Non-pigmented ciliary epithelial cell (primary cell): Measurements from ENCODE around the gene NR1H2.

Source experiments
- DNase-seq: peaks from one replicate; pipeline ENCODE4 v3.0.0-alpha.2; 2010; ENCODE audit warnings: low read depth

Gene NR1H2

DNA sequence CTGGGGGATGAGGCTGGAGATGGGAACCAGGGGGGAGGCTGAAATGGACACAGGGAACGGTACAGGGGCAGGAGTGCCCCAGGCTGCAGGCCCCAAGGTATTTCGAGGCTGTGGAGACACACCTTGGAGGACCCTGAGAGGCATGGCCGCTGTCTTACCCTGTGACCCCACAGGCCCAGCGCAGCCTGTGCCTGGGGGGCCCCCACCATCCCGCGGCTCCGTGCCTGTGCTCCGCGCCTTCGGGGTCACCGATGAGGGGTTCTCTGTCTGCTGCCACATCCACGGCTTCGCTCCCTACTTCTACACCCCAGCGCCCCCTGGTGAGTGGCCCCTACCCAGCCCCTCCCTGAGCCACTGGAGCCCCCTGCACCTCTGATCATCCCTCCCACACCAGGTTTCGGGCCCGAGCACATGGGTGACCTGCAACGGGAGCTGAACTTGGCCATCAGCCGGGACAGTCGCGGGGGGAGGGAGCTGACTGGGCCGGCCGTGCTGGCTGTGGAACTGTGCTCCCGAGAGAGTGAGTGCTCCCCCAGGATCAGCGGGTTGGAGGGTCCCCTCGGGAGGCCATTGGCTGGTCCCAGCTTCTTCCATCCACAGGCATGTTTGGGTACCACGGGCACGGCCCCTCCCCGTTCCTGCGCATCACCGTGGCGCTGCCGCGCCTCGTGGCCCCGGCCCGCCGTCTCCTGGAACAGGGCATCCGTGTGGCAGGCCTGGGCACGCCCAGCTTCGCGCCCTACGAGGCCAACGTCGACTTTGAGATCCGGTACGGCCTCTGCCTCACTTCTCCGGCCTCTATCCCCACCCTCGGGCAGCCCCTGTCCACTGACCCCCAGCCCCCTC is 25.6 kb downstream of the NR1H2 start:
- no peak for DNase-seq

GRCh38 chr19:50402544-50403301 is 26.5 kb downstream of the NR1H2 start:
- no peak for DNase-seq

DNA sequence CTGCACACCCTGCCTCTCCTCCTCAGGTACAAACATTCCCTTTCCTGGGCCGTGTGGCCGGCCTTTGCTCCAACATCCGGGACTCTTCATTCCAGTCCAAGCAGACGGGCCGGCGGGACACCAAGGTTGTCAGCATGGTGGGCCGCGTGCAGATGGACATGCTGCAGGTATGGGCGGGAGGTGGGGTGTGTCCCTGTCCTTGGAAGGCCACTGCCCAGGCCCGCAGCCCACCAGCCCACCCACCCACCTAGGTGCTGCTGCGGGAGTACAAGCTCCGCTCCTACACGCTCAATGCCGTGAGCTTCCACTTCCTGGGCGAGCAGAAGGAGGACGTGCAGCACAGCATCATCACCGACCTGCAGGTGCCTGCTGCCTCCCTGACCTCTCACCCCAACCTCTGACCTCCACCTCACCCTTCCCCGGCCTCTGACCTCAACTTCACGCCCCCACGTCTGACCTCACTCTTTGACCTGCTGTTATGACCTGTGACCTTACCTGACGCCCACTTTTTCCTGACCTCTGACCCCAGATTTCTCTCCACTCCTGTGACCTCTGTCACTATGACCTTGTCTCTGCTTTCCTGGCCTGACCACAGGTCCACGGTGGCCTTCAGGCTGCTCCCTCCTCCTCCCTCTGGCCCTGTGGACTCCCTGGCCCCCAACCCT is 30.0 kb downstream of the NR1H2 start:
- DNase-seq, result no peak

- no peak for DNase-seq
Measured at GRCh38 chr19:50406829-50407228, 30.6 kb downstream of the NR1H2 start.

- DNase-seq, result no peak
Measured at GRCh38 chr19:50409347-50409746, 33.1 kb downstream of the NR1H2 start.

GRCh38 chr19:50410109-50410508 is 33.9 kb downstream of the NR1H2 start:
- DNase-seq, result no peak

DNA sequence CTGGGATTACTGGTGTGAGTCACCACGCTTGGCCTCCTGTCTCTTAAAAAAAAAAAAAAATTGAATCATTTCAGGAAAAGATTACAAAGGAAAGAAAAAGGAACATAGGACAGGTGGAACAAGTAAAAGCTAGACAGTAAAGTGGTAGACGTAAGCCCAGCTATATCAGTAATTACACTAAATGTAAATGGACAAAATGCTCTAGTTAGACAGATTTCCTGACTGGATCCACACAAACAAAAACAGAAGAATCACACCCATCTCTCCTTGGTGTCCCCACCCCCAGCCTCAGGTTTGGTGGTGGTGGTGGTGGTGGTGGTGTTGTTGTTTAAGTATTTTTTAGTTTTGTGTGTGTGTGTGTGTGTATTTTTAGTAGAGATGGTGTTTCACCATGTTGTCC is 36.2 kb downstream of the NR1H2 start:
- DNase-seq, result no peak

DNA sequence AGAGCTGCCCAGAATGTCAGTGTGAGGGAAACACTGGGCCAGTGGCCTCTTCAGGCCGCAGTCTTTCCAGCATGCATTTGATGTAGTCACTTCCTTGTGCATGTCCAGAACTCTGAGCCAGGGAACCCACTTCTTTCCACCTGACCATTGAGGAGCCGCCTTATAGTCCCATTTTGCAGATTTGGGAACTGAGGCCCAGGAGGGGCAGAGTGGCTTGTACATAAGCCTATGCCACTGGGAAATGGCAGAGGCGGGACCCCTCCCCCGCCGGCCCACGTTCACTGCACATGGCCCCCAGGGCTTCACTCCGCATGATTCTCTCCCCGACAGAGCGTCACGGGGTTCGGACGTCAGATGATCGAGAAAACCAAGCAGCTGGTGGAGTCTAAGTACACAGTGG is 36.8 kb downstream of the NR1H2 start:
- DNase-seq, result no peak

DNA sequence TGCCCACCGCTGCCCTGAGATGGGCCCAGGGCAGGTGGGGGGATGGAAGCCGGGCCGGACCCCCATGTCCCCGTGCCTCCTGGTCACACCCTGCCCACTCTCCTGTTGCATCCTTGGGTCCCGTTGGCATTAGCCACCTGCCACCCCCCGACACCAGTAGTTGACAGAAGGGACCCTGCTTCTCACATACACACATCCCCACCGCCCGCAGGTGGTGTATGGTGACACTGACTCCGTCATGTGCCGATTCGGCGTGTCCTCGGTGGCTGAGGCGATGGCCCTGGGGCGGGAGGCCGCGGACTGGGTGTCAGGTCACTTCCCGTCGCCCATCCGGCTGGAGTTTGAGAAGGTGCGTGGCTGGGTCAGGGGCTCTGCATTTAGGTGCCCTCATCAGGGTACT is 37.3 kb downstream of the NR1H2 start:
- no peak for DNase-seq

GRCh38 chr19:50414864-50415660 is 38.8 kb downstream of the NR1H2 start:
- DNase-seq, result no peak

GRCh38 chr19:50415661-50416033 is 39.4 kb downstream of the NR1H2 start:
- no peak for DNase-seq

DNA sequence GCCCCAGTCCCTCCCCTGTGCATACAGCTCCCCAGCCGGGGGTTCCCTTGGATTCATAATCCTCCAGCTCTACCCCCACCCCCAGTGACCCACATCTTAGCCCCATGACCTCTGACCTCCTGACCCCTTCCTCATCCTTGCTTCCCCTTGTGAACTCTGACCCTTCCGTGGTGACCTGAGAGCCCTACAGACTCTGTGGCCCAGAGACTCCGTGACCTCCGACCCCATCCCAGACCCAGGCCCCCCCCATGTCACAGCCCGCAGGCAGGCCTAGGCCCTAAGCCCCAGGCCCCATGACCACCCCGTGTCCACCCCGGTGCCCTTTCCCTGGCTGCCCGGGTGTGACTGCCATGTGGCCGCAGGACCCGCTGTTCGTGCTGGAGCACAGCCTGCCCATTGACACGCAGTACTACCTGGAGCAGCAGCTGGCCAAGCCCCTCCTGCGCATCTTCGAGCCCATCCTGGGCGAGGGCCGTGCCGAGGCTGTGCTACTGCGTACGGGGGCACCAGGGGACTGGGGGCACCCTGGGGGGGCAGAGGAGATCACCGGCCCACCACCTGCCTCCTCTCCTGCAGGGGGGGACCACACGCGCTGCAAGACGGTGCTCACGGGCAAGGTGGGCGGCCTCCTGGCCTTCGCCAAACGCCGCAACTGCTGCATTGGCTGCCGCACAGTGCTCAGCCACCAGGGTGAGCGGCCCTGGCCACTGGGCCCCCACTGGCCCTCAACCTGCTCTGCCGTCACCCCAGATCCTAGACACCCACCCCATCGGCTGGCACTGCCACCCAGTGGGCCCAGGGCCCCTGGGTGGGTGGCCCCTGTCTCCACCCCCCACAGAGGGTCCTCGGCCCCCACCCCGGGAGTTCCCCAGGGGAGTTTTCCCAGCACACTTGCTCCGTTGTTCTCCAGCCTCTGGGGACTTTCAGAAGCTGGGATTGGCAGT is 40.0 kb downstream of the NR1H2 start:
- DNase-seq, result no peak

GRCh38 chr19:50417111-50418081 is 41.1 kb downstream of the NR1H2 start:
- no peak for DNase-seq

DNA sequence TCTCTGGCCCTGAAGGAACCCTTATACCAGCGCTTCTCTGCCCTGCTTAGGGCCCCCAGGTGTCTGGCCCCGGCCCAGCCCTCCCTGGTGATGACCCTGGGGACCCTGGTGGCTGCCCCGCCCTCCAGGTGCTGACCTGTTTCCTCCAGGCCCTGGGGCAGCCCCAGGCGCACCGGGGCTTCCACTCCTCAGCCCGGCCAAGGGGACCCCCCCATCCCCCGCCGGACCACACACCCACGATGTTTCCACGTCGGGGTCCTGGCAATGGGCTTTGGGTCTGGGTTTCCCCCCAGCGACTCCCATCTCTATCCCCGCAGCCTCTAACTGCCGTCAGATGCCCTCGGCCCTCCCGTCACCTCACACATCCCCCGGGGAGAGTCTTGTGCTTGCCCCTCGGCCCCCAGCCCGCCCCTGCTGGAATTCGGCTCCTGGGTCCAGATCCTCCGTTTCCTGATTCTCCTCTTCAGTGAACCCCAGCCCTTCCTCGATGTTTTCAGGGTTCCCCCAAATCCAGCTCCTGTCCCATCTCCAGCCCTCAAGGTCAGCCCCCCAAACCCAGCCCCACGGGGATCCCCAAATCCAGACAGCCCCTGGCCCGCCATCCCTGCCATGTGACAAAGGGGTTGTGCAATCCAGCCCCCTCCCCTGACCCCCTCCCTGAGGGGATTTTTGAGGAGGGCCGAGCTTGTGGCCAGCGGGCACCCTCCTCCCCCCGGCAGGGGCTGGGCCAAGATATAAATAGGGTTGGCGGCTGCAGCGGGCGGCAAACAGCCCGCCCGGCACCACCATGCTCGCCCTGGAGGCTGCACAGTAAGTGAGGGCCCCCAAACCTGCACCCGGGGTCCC is 42.1 kb downstream of the NR1H2 start, which contains the start of gene SPIB:
Gene SPIB, plus strand, starts transcription at position 763 of the 846 bp plus-strand sequence. Its CDS starts 25 bp downstream, at position 788.
- DNase-seq, result no peak

- no peak for DNase-seq
Measured at GRCh38 chr19:50419022-50419579, 42.8 kb downstream of the NR1H2 start.

DNA sequence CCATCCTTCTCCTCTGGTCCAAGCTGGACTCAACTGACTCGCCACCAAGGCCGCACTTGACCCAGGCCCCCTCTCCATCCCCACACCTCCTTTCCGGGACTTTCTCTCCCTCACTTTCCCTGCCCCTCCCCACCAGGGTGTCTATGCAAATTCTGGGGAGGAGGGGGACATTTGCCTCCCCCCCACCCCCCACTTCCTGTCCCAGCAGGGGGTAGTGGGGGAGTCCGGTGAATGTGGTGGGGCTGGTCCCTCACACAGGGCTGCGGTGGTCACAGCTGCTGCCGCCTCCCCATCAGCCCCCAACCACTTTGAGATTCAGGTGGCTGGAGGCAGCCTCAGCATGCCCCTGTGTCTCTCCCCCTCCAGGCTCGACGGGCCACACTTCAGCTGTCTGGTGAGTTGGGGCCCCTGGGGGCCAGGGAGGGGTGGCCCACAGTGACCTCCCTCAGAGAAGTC is 43.4 kb downstream of the NR1H2 start:
- DNase-seq, result no peak

DNA sequence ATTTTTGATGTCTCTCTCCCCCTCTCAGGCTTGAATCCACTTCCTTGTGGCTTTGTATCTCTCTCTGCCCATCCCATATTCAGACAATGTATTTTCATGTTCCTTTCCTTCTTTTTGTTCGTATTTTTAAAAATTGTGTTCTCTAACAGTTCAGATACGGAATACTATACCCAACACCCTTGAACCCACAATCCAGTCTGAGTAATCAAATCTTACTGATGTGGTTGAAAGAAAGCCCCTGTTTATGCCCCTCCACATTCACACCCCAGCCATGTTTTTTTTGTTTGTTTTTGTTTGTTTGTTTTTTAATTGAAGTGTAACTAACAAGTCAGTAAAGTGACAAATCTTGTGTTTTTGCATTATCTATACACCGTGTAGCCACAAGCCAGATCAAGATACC is 43.9 kb downstream of the NR1H2 start:
- no peak for DNase-seq

DNA sequence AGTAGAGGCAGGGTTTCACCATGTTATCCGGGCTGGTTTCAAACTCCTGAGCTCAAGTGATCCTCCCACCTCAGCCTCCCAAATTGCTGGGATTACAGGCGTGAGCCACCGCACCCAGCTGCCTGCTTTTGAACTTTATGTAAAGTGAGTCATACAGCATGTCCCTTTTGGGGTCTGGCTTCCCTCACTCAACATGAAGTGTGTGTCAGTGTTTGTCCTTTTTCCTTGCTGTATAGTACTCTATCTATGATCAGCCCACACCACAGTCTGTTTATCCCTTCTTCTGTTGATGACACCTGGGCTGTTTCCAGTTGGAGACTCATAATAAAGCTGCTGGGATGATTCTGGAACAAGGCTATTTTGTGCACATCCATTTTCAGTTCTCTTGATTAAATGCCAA is 44.6 kb downstream of the NR1H2 start:
- no peak for DNase-seq
